GM12878 (cell line): Measurements from ENCODE around the gene ZSCAN10. TPM values are rescaled to one million over a fixed set of nuclear protein-coding genes. Genes with fewer than 3 reads are reported as not detected.

Experiments
- ATAC-seq: fragments of 200-7000 bp; cut with Tn5 transposase; 3 replicates; pipeline ENCODE4 v1.9.1; 2020; ENCODE audit warnings: mild to moderate bottlenecking, moderate library complexity
- BruUV-seq: library from RNA; stranded (reverse); fragments of 400-500 nt; replicated peaks from 2 replicates; lab custom pipeline; 2021; lab: Mats Ljungman, UMichigan
- CTCF ChIA-PET: fragments of 300-600 bp; sonication (Branson Sonifier 250); formaldehyde crosslinking; extraction: SDS; loops from one replicate; lab custom pipeline; 2021; ENCODE audit warnings: inconsistent platforms; lab: Yijun Ruan, JAX
- POLR2A ChIA-PET: fragments of 350-600 bp; formaldehyde crosslinking; extraction: SDS; loops from one replicate; lab custom pipeline; 2021; ENCODE audit warnings: inconsistent platforms; lab: Charles Lee
- RAD21 ChIA-PET: fragments of 300-600 bp; sonication (Branson Sonifier 250); formaldehyde crosslinking; loops from one replicate; lab custom pipeline; 2023; ENCODE audit warnings: antibody characterized with exemption; ENCODE audit not compliant: unreplicated experiment; lab: Charles Lee
- SMC1A ChIA-PET: fragments of 300-600 bp; sonication (Branson Sonifier 250); formaldehyde crosslinking; loops from one replicate; lab custom pipeline; 2023; ENCODE audit not compliant: unreplicated experiment, uncharacterized antibody; lab: Charles Lee
- DNase-seq: peaks from one replicate; pipeline ENCODE4 v3.0.0-alpha.2; 2011; ENCODE audit warnings: low read depth, low spot score
- FAIRE-seq: peaks from 3 replicates; lab custom pipeline; 2011; peaks lifted over from hg19 to GRCh38; lab: Jason Lieb, UNC
- H2AFZ ChIP-seq: 2 replicates; pipeline ENCODE4 v1.6.0; 2011; ENCODE audit warnings: low read depth, low read length, control low read depth; ENCODE audit not compliant: control insufficient read depth
- H3K27ac ChIP-seq: 2 replicates; pipeline ENCODE4 v1.5.1; 2011; ENCODE audit warnings: control low read depth; ENCODE audit not compliant: control insufficient read depth, insufficient read depth
- H3K27me3 ChIP-seq, 2 experiments: replicated peaks in 1 of 2; 2 replicates each; pipeline versions ENCODE4 v1.6.0 to v1.6.1; 2011; ENCODE audit warnings: low read length in 1 of 2; ENCODE audit not compliant: control insufficient read depth in 2 of 2, insufficient read depth in 2 of 2
- H3K36me3 ChIP-seq, 2 experiments: 2 replicates each; pipeline ENCODE4 v1.5.1; 2011; ENCODE audit warnings: low read length in 1 of 2; ENCODE audit not compliant: control insufficient read depth in 2 of 2, insufficient read depth in 2 of 2
- H3K4me1 ChIP-seq: 2 replicates; pipeline ENCODE4 v1.6.1; 2011; ENCODE audit warnings: mild to moderate bottlenecking, low read length, moderate library complexity, mixed read lengths; ENCODE audit not compliant: control insufficient read depth, insufficient read depth
- H3K4me2 ChIP-seq: 2 replicates; pipeline ENCODE4 v1.6.0; 2011; ENCODE audit warnings: control low read depth; ENCODE audit not compliant: control insufficient read depth, insufficient read depth
- H3K4me3 ChIP-seq: fragments of 200-600 bp; sonication (generic); 2 replicates; pipeline ENCODE4 v1.5.1; 2016
- H3K79me2 ChIP-seq: 2 replicates; pipeline ENCODE4 v1.6.0; 2011; ENCODE audit warnings: low read length; ENCODE audit not compliant: control insufficient read depth, insufficient read depth
- H3K9ac ChIP-seq: 2 replicates; pipeline ENCODE4 v1.8.0; 2011; ENCODE audit warnings: low read length, control low read depth, mixed read lengths; ENCODE audit not compliant: control insufficient read depth, insufficient read depth
- H3K9me3 ChIP-seq: replicated peaks from 3 replicates; pipeline ENCODE4 v1.5.1; 2011; ENCODE audit warnings: mild to moderate bottlenecking, low read length; ENCODE audit not compliant: control insufficient read depth, insufficient read depth
- H4K20me1 ChIP-seq: 2 replicates; pipeline ENCODE4 v1.6.0; 2011; ENCODE audit not compliant: control insufficient read depth, insufficient read depth
- EED ChIP-seq: sonication (generic); IDR thresholded peaks from 2 replicates; pipeline ENCODE4 v1.6.1; 2016; ENCODE audit warnings: antibody characterized with exemption, low read depth
- EP300 ChIP-seq, 2 experiments: fragments of 150-350 bp in 1 of 2; IDR thresholded peaks; 2 replicates each; pipeline ENCODE4 v1.6.1; 2011 to 2012; ENCODE audit warnings: low read depth in 2 of 2, low read length in 2 of 2, borderline replicate concordance in 1 of 2, improper control_type of control experiment in 1 of 2, inconsistent platforms in 1 of 2; ENCODE audit not compliant: control insufficient read depth in 1 of 2
- JUND ChIP-seq: IDR thresholded peaks from 2 replicates; pipeline ENCODE4 v1.6.1; 2012; ENCODE audit warnings: low read depth, mild to moderate bottlenecking, low read length, improper control_type of control experiment, moderate library complexity
- MYC ChIP-seq: IDR thresholded peaks from 2 replicates; pipeline ENCODE4 v1.6.1; 2011; ENCODE audit warnings: mild to moderate bottlenecking, low read length, moderate library complexity, inconsistent platforms; ENCODE audit not compliant: insufficient read depth, insufficient replicate concordance, insufficient read length, severe bottlenecking
- NFYB ChIP-seq: IDR thresholded peaks from 2 replicates; pipeline ENCODE4 v1.6.1; 2011; ENCODE audit warnings: low read depth, mild to moderate bottlenecking, low read length, improper control_type of control experiment, moderate library complexity; ENCODE audit not compliant: insufficient read depth
- NRF1 ChIP-seq: conservative IDR thresholded peaks from 2 replicates; pipeline ENCODE4 v1.6.1; 2011; ENCODE audit warnings: mild to moderate bottlenecking, low read depth, low read length, improper control_type of control experiment
- PAX8 ChIP-seq: fragments of 450-650 bp; IDR thresholded peaks from 2 replicates; pipeline ENCODE4 v1.6.1; 2017; ENCODE audit warnings: mild to moderate bottlenecking, moderate library complexity
- WRNIP1 ChIP-seq: IDR thresholded peaks from 2 replicates; pipeline ENCODE4 v1.6.1; 2011; ENCODE audit warnings: low read depth, low read length, improper control_type of control experiment, borderline replicate concordance
- WGBS: methylation state at CpG from one replicate; pipeline ENCODE4 v1.1.6; 2016; ENCODE audit warnings: low lambda C conversion rate; ENCODE audit not compliant: insufficient replicate concordance, insufficient coverage; ENCODE audit errors: missing lambda C conversion rate; 5-methylcytosine and 5-hydroxymethylcytosine counted together
- in situ Hi-C: fragments of 300-500 bp; cut with MboI; formaldehyde crosslinking; loops from 9 replicates; pipeline ENCODE4 v1.14.3; 2018; ENCODE audit warnings: mixed read lengths
- intact Hi-C: fragments of 100-400 bp; cut with micrococcal nuclease; formaldehyde crosslinking; loops from one replicate; pipeline ENCODE4 v1.14.2; 2022; ENCODE audit not compliant: unreplicated experiment
- polyA plus RNA-seq, 11 experiments: library from polyadenylated mRNA; depleted of rRNA in 4 of 11; unstranded in 6 of 11; stranded (reverse) in 5 of 11; fragments of >200 nt; fragmentation: Nextera tagmentation in 4 of 11; fragmentation: Illumina TruSeq in 1 of 11; extraction: Ambion mirVana in 4 of 11; extraction: Trizol in 1 of 11; gene quantifications; 1 replicate in 1 of 11; 2 replicates in 10 of 11; pipeline versions ENCODE4 v1.2.1 to v1.2.3, GENCODE V29; 2011 to 2016; ENCODE audit warnings: inconsistent platforms in 2 of 11, missing spikeins in 2 of 11, low read depth in 1 of 11
- total RNA-seq, 4 experiments: library from RNA; depleted of rRNA in 3 of 4; stranded (reverse); fragments of >200 nt in 3 of 4; fragmentation: Illumina TruSeq in 1 of 4; extraction: Trizol in 1 of 4; gene quantifications; 2 replicates each; pipeline versions ENCODE4 v1.2.1 to v1.2.3, GENCODE V29; 2013 to 2021
- TF ChIP-seq, protein P1 (sequence below): fragments of 450-650 bp; formaldehyde crosslinking; IDR thresholded peaks from 2 replicates; pipeline ENCODE4 v1.4.0; 2020; ENCODE audit warnings: mild to moderate bottlenecking, moderate library complexity
- TF ChIP-seq, protein P2 (sequence below): fragments of 450-650 bp; IDR thresholded peaks from 2 replicates; pipeline ENCODE4 v1.6.1; 2017; ENCODE audit warnings: mild to moderate bottlenecking, moderate library complexity
- TF ChIP-seq, protein P3 (sequence below): fragments of 450-650 bp; IDR thresholded peaks from 2 replicates; pipeline ENCODE4 v1.6.1; 2016; ENCODE audit warnings: mild to moderate bottlenecking, moderate library complexity, borderline replicate concordance

The ZSCAN10 gene
- total and polyA plus RNA-seq, 10 of the 15 experiments (the other 5 are each of a cell fraction or from before 2014, with no cell fraction given) = 0.06 to 0.33 TPM; not detected in 8

- Histone ChIP-seq H3K36me3 (no peaks in the 10 kb centered on the region; a peak in 2 of 4 replicates), H3K27ac (no peak overlapping the region), H3K9ac (no peak overlapping the region), H2AFZ (no peak overlapping the region), H3K27me3 (no peaks in the 10 kb centered on the region), H3K79me2 (no peaks in the 10 kb centered on the region), H3K4me3 (no peak overlapping the region), H4K20me1 (no peaks in the 10 kb centered on the region), H3K4me1 (no peaks in the 10 kb centered on the region; the same call in 1 of the 2 replicates), H3K9me3 (no peaks in the 10 kb centered on the region), H3K4me2 (no peak overlapping the region)
- ChIA-PET RAD21 (interaction anchor here (2.5 kb wide), 1 partner anchor 10 kb away, joined by 6 read pairs; the partner anchor contains the start of gene ZNF213), POLR2A (interaction anchor here (0.6 kb wide), 1 partner anchor 12 kb away, joined by 3 read pairs; no protein-coding TSS in a partner anchor), SMC1A (no interaction called here), CTCF (no interaction called here)
- intact Hi-C loops (no loop called here), in situ Hi-C loops (no loop called here)
- DNase-seq (no peak), FAIRE-seq (no peak), ATAC-seq (no peak)
- WGBS = 61% methylated on average over 10 of the region's 10 CpGs
- no TSS peak for BruUV-seq
- TF ChIP-seq EED = no peak
- no peak for TF ChIP-seq NFYB
- no peak for TF ChIP-seq EP300 (IDR thresholded peaks at IDR 0.05; ENCODE audit: borderline replicate concordance in 1 of 2, control insufficient read depth in 1 of 2, low read depth in 2 of 2, low read length in 2 of 2)
- TF ChIP-seq, protein P1, sequence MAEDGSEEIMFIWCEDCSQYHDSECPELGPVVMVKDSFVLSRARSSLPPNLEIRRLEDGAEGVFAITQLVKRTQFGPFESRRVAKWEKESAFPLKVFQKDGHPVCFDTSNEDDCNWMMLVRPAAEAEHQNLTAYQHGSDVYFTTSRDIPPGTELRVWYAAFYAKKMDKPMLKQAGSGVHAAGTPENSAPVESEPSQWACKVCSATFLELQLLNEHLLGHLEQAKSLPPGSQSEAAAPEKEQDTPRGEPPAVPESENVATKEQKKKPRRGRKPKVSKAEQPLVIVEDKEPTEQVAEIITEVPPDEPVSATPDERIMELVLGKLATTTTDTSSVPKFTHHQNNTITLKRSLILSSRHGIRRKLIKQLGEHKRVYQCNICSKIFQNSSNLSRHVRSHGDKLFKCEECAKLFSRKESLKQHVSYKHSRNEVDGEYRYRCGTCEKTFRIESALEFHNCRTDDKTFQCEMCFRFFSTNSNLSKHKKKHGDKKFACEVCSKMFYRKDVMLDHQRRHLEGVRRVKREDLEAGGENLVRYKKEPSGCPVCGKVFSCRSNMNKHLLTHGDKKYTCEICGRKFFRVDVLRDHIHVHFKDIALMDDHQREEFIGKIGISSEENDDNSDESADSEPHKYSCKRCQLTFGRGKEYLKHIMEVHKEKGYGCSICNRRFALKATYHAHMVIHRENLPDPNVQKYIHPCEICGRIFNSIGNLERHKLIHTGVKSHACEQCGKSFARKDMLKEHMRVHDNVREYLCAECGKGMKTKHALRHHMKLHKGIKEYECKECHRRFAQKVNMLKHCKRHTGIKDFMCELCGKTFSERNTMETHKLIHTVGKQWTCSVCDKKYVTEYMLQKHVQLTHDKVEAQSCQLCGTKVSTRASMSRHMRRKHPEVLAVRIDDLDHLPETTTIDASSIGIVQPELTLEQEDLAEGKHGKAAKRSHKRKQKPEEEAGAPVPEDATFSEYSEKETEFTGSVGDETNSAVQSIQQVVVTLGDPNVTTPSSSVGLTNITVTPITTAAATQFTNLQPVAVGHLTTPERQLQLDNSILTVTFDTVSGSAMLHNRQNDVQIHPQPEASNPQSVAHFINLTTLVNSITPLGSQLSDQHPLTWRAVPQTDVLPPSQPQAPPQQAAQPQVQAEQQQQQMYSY (CRISPR knock-in tag) = no peak
- TF ChIP-seq, protein P2, sequence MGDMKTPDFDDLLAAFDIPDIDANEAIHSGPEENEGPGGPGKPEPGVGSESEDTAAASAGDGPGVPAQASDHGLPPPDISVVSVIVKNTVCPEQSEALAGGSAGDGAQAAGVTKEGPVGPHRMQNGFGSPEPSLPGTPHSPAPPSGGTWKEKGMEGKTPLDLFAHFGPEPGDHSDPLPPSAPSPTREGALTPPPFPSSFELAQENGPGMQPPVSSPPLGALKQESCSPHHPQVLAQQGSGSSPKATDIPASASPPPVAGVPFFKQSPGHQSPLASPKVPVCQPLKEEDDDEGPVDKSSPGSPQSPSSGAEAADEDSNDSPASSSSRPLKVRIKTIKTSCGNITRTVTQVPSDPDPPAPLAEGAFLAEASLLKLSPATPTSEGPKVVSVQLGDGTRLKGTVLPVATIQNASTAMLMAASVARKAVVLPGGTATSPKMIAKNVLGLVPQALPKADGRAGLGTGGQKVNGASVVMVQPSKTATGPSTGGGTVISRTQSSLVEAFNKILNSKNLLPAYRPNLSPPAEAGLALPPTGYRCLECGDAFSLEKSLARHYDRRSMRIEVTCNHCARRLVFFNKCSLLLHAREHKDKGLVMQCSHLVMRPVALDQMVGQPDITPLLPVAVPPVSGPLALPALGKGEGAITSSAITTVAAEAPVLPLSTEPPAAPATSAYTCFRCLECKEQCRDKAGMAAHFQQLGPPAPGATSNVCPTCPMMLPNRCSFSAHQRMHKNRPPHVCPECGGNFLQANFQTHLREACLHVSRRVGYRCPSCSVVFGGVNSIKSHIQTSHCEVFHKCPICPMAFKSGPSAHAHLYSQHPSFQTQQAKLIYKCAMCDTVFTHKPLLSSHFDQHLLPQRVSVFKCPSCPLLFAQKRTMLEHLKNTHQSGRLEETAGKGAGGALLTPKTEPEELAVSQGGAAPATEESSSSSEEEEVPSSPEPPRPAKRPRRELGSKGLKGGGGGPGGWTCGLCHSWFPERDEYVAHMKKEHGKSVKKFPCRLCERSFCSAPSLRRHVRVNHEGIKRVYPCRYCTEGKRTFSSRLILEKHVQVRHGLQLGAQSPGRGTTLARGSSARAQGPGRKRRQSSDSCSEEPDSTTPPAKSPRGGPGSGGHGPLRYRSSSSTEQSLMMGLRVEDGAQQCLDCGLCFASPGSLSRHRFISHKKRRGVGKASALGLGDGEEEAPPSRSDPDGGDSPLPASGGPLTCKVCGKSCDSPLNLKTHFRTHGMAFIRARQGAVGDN = no peak
- TF ChIP-seq PAX8 = no peak
- TF ChIP-seq, protein P3, sequence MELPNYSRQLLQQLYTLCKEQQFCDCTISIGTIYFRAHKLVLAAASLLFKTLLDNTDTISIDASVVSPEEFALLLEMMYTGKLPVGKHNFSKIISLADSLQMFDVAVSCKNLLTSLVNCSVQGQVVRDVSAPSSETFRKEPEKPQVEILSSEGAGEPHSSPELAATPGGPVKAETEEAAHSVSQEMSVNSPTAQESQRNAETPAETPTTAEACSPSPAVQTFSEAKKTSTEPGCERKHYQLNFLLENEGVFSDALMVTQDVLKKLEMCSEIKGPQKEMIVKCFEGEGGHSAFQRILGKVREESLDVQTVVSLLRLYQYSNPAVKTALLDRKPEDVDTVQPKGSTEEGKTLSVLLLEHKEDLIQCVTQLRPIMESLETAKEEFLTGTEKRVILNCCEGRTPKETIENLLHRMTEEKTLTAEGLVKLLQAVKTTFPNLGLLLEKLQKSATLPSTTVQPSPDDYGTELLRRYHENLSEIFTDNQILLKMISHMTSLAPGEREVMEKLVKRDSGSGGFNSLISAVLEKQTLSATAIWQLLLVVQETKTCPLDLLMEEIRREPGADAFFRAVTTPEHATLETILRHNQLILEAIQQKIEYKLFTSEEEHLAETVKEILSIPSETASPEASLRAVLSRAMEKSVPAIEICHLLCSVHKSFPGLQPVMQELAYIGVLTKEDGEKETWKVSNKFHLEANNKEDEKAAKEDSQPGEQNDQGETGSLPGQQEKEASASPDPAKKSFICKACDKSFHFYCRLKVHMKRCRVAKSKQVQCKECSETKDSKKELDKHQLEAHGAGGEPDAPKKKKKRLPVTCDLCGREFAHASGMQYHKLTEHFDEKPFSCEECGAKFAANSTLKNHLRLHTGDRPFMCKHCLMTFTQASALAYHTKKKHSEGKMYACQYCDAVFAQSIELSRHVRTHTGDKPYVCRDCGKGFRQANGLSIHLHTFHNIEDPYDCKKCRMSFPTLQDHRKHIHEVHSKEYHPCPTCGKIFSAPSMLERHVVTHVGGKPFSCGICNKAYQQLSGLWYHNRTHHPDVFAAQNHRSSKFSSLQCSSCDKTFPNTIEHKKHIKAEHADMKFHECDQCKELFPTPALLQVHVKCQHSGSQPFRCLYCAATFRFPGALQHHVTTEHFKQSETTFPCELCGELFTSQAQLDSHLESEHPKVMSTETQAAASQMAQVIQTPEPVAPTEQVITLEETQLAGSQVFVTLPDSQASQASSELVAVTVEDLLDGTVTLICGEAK = no peak
- TF ChIP-seq NRF1 = no peak
- no peak for TF ChIP-seq MYC
- no peak for TF ChIP-seq WRNIP1
- no peak for TF ChIP-seq JUND
Observed at GRCh38 chr16:3145151-3145550, 46.1 kb upstream of the ZSCAN10 start.
